Globus pallidus (tissue), 1 donor: ENCODE data around the gene LETMD1.
"Not testable (repeated sequence)": the region's sequence is repeated elsewhere in the genome, so short reads cannot be mapped to it uniquely, and the experiment has no call there.

Experiments used
- DNase-seq: peaks from one replicate; pipeline ENCODE4 v3.0.0-alpha.2; 2015; ENCODE audit warnings: low spot score

LETMD1 gene

GRCh38 chr12:51077930-51078329 lies 29.8 kb downstream of the LETMD1 start:
- DNase-seq, result peak; percentile 73

GRCh38 chr12:51078346-51078745 lies 30.2 kb downstream of the LETMD1 start:
- not testable (repeated sequence) for DNase-seq

- DNase-seq, result not testable (repeated sequence)
Observed at GRCh38 chr12:51078866-51079265, 30.7 kb downstream of the LETMD1 start.

GRCh38 chr12:51080136-51080535 lies 32.0 kb downstream of the LETMD1 start:
- DNase-seq, result no peak

- no peak for DNase-seq
Observed at GRCh38 chr12:51081421-51081820, 33.3 kb downstream of the LETMD1 start.

- peak; percentile 42 for DNase-seq
Observed at GRCh38 chr12:51082561-51083125, 34.5 kb downstream of the LETMD1 start.

GRCh38 chr12:51083126-51083833 lies 35.2 kb downstream of the LETMD1 start, which contains the start of gene CSRNP2:
Gene CSRNP2, minus strand, starts transcription at chr12:51083596. Its CDS starts 7,035 bp downstream, at chr12:51076561.
- peak; percentile 97 for DNase-seq

GRCh38 chr12:51085757-51086156 lies 37.6 kb downstream of the LETMD1 start:
- DNase-seq, result no peak

- no peak for DNase-seq
Observed at GRCh38 chr12:51086933-51087332, 38.8 kb downstream of the LETMD1 start.

GRCh38 chr12:51087818-51088217 lies 39.7 kb downstream of the LETMD1 start:
- no peak for DNase-seq

- DNase-seq, result no peak
Observed at GRCh38 chr12:51090705-51091229, 42.6 kb downstream of the LETMD1 start.

GRCh38 chr12:51098611-51099010 lies 50.5 kb downstream of the LETMD1 start:
- no peak for DNase-seq

GRCh38 chr12:51103977-51104376 lies 55.9 kb downstream of the LETMD1 start:
- DNase-seq, result no peak

- DNase-seq, result no peak
Observed at GRCh38 chr12:51108136-51108535, 60.0 kb downstream of the LETMD1 start.
